ENCODE measurements around the gene ACSS1.

ACSS1 gene

GRCh38 chr20:25064561-25065071 lies 6.7 kb upstream of the ACSS1 start:
- Histone ChIP-seq H2AK5ac (ENCODE audit: low read length) (no peak overlapping the region), H3K4ac (ENCODE audit: low read depth, low read length) (no peak overlapping the region), H2BK5ac (ENCODE audit: low read length) (no peak overlapping the region), H3K23ac (ENCODE audit: low read length) (no peak overlapping the region), H3K56ac (ENCODE audit: low read length) (no peak overlapping the region), H3K18ac (ENCODE audit: low read length) (no peak overlapping the region), H3K27me3 (ENCODE audit: insufficient read depth, low read length, poor library complexity) (peaks cover 5% of the 10 kb centered on the region), H2BK15ac (replicated peaks; ENCODE audit: low read depth) (no peak overlapping the region), H3K9ac (ENCODE audit: low read length) (no peak overlapping the region), H3K79me1 (ENCODE audit: low read length) (no peaks in the 10 kb centered on the region), H3K79me2 (ENCODE audit: control insufficient read depth, insufficient read depth, low read length) (no peaks in the 10 kb centered on the region), H3K27ac (ENCODE audit: low read depth, low read length) (no peak overlapping the region), H4K5ac (ENCODE audit: low read length) (no peak overlapping the region), H3K4me3 (ENCODE audit: low read length) (no peak overlapping the region), H4K8ac (ENCODE audit: low read depth, low read length) (no peak overlapping the region), H3K36me3 (ENCODE audit: control insufficient read depth, insufficient read depth, low read length) (no peaks in the 10 kb centered on the region), H3K4me2 (ENCODE audit: low read length) (no peak overlapping the region), H3K4me1 (ENCODE audit: control insufficient read depth, low read depth, low read length) (no peaks in the 10 kb centered on the region), H2BK120ac (ENCODE audit: low read depth, low read length) (no peak overlapping the region)
- WGBS (ENCODE audit: extremely low coverage, insufficient coverage, low lambda C conversion rate): no CpG with 5 or more reads among the region's 4 CpGs
- DNase-seq: no peak

GRCh38 chr20:25063981-25064380 lies 6.0 kb upstream of the ACSS1 start:
- WGBS (ENCODE audit: extremely low coverage, insufficient coverage, low lambda C conversion rate): no CpG with 5 or more reads among the region's 2 CpGs
- H3K27me3 ChIP-seq (ENCODE audit: insufficient read depth, low read length, poor library complexity): peaks cover 11% of the 10 kb centered on the region
- H3K79me1 ChIP-seq (ENCODE audit: low read length): no peaks in the 10 kb centered on the region

GRCh38 chr20:25063546-25063945 lies 5.6 kb upstream of the ACSS1 start:
- no peak for DNase-seq

More at GRCh38 chr20:25063981-25064380, 6.0 kb upstream of the ACSS1 start:
- Histone ChIP-seq H2AK5ac (ENCODE audit: low read length) (no peak overlapping the region), H3K36me3 (ENCODE audit: control insufficient read depth, insufficient read depth, low read length) (no peaks in the 10 kb centered on the region), H3K56ac (ENCODE audit: low read length) (no peak overlapping the region), H2BK5ac (ENCODE audit: low read length) (no peak overlapping the region), H3K27ac (ENCODE audit: low read depth, low read length) (no peak overlapping the region), H2BK15ac (replicated peaks; ENCODE audit: low read depth) (no peak overlapping the region), H3K4me3 (ENCODE audit: low read length) (no peak overlapping the region), H4K8ac (ENCODE audit: low read depth, low read length) (no peak overlapping the region), H3K4me1 (ENCODE audit: control insufficient read depth, low read depth, low read length) (no peaks in the 10 kb centered on the region), H3K9ac (ENCODE audit: low read length) (no peak overlapping the region), H3K18ac (ENCODE audit: low read length) (no peak overlapping the region), H3K79me2 (ENCODE audit: control insufficient read depth, insufficient read depth, low read length) (no peaks in the 10 kb centered on the region), H3K4me2 (ENCODE audit: low read length) (no peak overlapping the region), H3K4ac (ENCODE audit: low read depth, low read length) (no peak overlapping the region), H4K5ac (ENCODE audit: low read length) (no peak overlapping the region), H3K23ac (ENCODE audit: low read length) (no peak overlapping the region), H2BK120ac (ENCODE audit: low read depth, low read length) (no peak overlapping the region)
- DNase-seq: no peak

GRCh38 chr20:25062841-25063240 lies 4.9 kb upstream of the ACSS1 start:
- H2BK5ac ChIP-seq (ENCODE audit: low read length): no peak overlapping the region
- H2BK120ac ChIP-seq (ENCODE audit: low read depth, low read length): no peak overlapping the region
- no peak overlapping the region for H3K18ac ChIP-seq (ENCODE audit: low read length)
- H3K27ac ChIP-seq (ENCODE audit: low read depth, low read length): no peak overlapping the region
- DNase-seq: no peak
- H3K9ac ChIP-seq (ENCODE audit: low read length): no peak overlapping the region
- H2BK15ac ChIP-seq (replicated peaks; ENCODE audit: low read depth): no peak overlapping the region
- H4K5ac ChIP-seq (ENCODE audit: low read length): no peak overlapping the region
- no peak overlapping the region for H3K56ac ChIP-seq (ENCODE audit: low read length)
- no peak overlapping the region for H2AK5ac ChIP-seq (ENCODE audit: low read length)
- no peaks in the 10 kb centered on the region for H3K79me2 ChIP-seq (ENCODE audit: control insufficient read depth, insufficient read depth, low read length)
- no peak overlapping the region for H3K4ac ChIP-seq (ENCODE audit: low read depth, low read length)
- no peaks in the 10 kb centered on the region for H3K79me1 ChIP-seq (ENCODE audit: low read length)
- H3K27me3 ChIP-seq (ENCODE audit: insufficient read depth, low read length, poor library complexity): peaks cover 21% of the 10 kb centered on the region
- WGBS (ENCODE audit: extremely low coverage, insufficient coverage, low lambda C conversion rate): no CpG with 5 or more reads among the region's 7 CpGs
- no peaks in the 10 kb centered on the region for H3K36me3 ChIP-seq (ENCODE audit: control insufficient read depth, insufficient read depth, low read length)
- no peak overlapping the region for H4K8ac ChIP-seq (ENCODE audit: low read depth, low read length)
- no peaks in the 10 kb centered on the region for H3K4me1 ChIP-seq (ENCODE audit: control insufficient read depth, low read depth, low read length)
- H3K4me3 ChIP-seq (ENCODE audit: low read length): no peak overlapping the region
- no peak overlapping the region for H3K23ac ChIP-seq (ENCODE audit: low read length)
- H3K4me2 ChIP-seq (ENCODE audit: low read length): no peak overlapping the region

More at GRCh38 chr20:25063546-25063945, 5.6 kb upstream of the ACSS1 start:
- no peak overlapping the region for H3K56ac ChIP-seq (ENCODE audit: low read length)
- no peak overlapping the region for H3K23ac ChIP-seq (ENCODE audit: low read length)
- no peak overlapping the region for H3K27ac ChIP-seq (ENCODE audit: low read depth, low read length)
- no peak overlapping the region for H4K8ac ChIP-seq (ENCODE audit: low read depth, low read length)
- H4K5ac ChIP-seq (ENCODE audit: low read length): no peak overlapping the region
- peaks cover 15% of the 10 kb centered on the region for H3K27me3 ChIP-seq (ENCODE audit: insufficient read depth, low read length, poor library complexity)
- H2BK5ac ChIP-seq (ENCODE audit: low read length): no peak overlapping the region
- H3K4ac ChIP-seq (ENCODE audit: low read depth, low read length): no peak overlapping the region
- no peak overlapping the region for H3K4me2 ChIP-seq (ENCODE audit: low read length)
- H2BK120ac ChIP-seq (ENCODE audit: low read depth, low read length): no peak overlapping the region
- H3K36me3 ChIP-seq (ENCODE audit: control insufficient read depth, insufficient read depth, low read length): no peaks in the 10 kb centered on the region
- no peak overlapping the region for H2BK15ac ChIP-seq (replicated peaks; ENCODE audit: low read depth)
- whole genome bisulfite sequencing (ENCODE audit: extremely low coverage, insufficient coverage, low lambda C conversion rate): no CpG with 5 or more reads among the region's 11 CpGs
- no peak overlapping the region for H2AK5ac ChIP-seq (ENCODE audit: low read length)
- no peak overlapping the region for H3K18ac ChIP-seq (ENCODE audit: low read length)
- no peaks in the 10 kb centered on the region for H3K79me2 ChIP-seq (ENCODE audit: control insufficient read depth, insufficient read depth, low read length)
- no peak overlapping the region for H3K9ac ChIP-seq (ENCODE audit: low read length)
- no peaks in the 10 kb centered on the region for H3K79me1 ChIP-seq (ENCODE audit: low read length)
- H3K4me3 ChIP-seq (ENCODE audit: low read length): no peak overlapping the region
- no peaks in the 10 kb centered on the region for H3K4me1 ChIP-seq (ENCODE audit: control insufficient read depth, low read depth, low read length)

- no peak overlapping the region for H3K4me2 ChIP-seq (ENCODE audit: low read length)
- H3K56ac ChIP-seq (ENCODE audit: low read length): no peak overlapping the region
- H3K79me1 ChIP-seq (ENCODE audit: low read length): no peaks in the 10 kb centered on the region
- no peak for DNase-seq
- H3K36me3 ChIP-seq (ENCODE audit: control insufficient read depth, insufficient read depth, low read length): no peaks in the 10 kb centered on the region
- H3K9ac ChIP-seq (ENCODE audit: low read length): no peak overlapping the region
- peaks cover 29% of the 10 kb centered on the region for H3K27me3 ChIP-seq (ENCODE audit: insufficient read depth, low read length, poor library complexity)
- no peak overlapping the region for H2AK5ac ChIP-seq (ENCODE audit: low read length)
- no peak overlapping the region for H3K4ac ChIP-seq (ENCODE audit: low read depth, low read length)
- H3K4me1 ChIP-seq (ENCODE audit: control insufficient read depth, low read depth, low read length): no peaks in the 10 kb centered on the region
- H2BK5ac ChIP-seq (ENCODE audit: low read length): no peak overlapping the region
- H2BK120ac ChIP-seq (ENCODE audit: low read depth, low read length): no peak overlapping the region
- no CpG with 5 or more reads among the region's 15 CpGs for WGBS (ENCODE audit: extremely low coverage, insufficient coverage, low lambda C conversion rate)
- no peak overlapping the region for H4K8ac ChIP-seq (ENCODE audit: low read depth, low read length)
- H3K79me2 ChIP-seq (ENCODE audit: control insufficient read depth, insufficient read depth, low read length): no peaks in the 10 kb centered on the region
- no peak overlapping the region for H3K27ac ChIP-seq (ENCODE audit: low read depth, low read length)
- H3K4me3 ChIP-seq (ENCODE audit: low read length): no peak overlapping the region
- no peak overlapping the region for H3K18ac ChIP-seq (ENCODE audit: low read length)
- no peak overlapping the region for H2BK15ac ChIP-seq (replicated peaks; ENCODE audit: low read depth)
- no peak overlapping the region for H4K5ac ChIP-seq (ENCODE audit: low read length)
- no peak overlapping the region for H3K23ac ChIP-seq (ENCODE audit: low read length)
Observed at GRCh38 chr20:25061821-25062530, 4.0 kb upstream of the ACSS1 start.

Measured in mesendoderm (in vitro differentiated cells).